Effector CD8-positive, alpha-beta T cell (primary cell): Measurements from ENCODE around the gene SLC6A12.
"Not testable (repeated sequence)": the region's sequence is repeated elsewhere in the genome, so short reads cannot be mapped to it uniquely, and the experiment has no call there.

Experiments
- DNase-seq: peaks from one replicate; lab custom pipeline; 2025; lab: John Stamatoyannopoulos, UW
- total RNA-seq, 4 experiments: gene quantifications; one replicate each; lab custom pipeline; 2026; lab: John Stamatoyannopoulos, UW

The SLC6A12 gene
- total RNA-seq, result 0 to 0.37 (median 0.23) reads per million in 4 experiments

DNA sequence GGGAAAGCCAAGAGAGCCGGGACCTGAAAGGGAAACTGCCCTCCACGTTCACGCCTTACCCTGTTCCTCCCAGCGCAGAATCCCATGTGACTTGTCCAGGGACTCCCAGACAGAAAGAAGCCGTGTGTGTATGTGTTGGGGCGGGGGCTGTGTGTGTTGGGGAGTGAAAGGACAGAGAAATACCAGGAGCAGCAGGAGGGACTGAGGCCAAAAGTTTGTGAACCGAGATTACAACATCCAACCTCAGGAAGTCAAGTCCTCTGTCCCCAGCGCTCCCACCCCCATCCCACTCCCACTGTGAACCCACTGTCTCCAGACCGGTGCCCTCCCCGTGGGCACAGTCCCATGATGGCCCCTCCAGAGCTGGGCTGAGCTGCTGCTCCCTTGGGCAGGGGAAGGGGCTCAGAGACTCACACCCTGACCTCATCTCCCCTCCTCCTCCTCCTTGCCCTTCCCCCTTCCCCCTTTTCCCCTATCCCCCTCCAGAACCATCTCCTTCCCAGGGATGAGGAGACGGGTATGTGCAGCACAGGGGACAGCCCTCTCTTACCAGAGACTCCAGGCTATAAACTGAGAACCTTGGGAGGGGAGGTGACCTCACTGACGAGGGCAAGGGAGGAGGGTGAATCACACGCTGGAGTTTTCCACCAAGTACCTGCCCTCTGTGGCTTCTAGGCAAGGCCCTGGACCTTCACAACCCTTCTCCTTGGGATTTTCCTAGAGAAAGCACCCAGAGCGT, at the start of gene SLC6A12:
SLC6A12 (minus strand) TSS at position 155 of the 739 bp plus-strand sequence. CDS start 4,171 bp downstream, outside the sequence.
- DNase-seq, result no peak

DNA sequence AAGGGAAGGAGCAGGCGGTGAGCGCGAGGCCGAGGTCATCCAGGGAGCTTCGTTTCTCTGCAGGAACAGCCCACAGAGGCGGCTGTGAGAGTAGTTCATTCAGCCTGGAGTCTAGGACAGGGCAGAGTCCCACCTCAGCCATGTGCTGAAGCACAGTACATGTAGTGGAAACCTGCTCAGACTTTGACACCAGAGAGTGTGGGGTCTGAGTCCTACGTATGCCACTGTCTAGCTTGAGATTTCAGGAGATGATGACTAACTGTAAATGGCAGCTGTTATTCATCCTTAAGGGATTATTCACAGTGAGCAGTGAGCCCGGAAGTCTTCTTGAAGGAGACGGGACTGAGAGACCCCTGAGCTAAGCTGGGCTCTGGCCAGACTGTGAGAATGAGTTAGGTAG, 49.6 kb upstream of the SLC6A12 start:
- DNase-seq, result no peak

DNA sequence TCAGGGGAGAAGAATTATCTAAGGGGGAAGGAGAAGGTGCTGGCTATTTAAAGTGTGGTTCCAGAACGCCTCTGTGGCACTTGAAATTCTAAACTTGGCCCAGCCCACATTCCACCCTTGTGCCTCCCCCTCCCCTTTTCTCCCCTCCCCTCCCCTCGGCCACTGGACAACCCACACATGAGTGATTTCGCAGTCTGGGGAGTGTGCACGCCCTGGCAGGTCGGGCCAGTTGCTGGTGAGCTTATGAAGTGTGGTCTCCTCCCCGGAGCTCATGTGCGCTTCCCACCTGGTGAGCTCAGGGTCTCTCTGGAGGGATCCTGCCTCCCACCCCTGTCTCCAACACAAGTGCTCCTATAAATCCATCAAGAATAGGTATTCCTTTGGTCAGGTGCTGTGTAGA, 48.9 kb upstream of the SLC6A12 start, which contains the start of gene SLC6A13:
SLC6A13 (minus strand) TSS at position 20 of the 400 bp plus-strand sequence. CDS start 2,784 bp downstream, outside the sequence.
- DNase-seq, result no peak

DNA sequence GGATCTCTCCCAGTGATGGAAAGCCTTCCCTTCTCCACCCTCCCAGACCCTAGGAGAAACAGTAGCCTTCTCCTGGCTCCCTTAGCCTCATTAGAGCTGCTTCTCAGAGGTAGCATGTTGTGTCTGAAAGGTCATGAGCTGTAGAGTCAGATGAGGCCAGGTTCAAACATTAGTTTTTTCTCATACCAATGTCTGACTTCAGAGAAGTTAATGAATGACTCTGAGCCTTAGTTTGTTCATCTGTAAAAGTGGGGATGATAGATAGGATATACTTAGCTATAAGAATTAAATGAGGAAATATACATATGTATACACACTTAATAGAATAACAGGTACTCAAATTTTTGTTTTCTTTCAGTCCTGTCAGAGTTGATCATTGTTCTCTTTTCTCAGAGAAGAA, 48.2 kb upstream of the SLC6A12 start:
- no peak for DNase-seq

DNA sequence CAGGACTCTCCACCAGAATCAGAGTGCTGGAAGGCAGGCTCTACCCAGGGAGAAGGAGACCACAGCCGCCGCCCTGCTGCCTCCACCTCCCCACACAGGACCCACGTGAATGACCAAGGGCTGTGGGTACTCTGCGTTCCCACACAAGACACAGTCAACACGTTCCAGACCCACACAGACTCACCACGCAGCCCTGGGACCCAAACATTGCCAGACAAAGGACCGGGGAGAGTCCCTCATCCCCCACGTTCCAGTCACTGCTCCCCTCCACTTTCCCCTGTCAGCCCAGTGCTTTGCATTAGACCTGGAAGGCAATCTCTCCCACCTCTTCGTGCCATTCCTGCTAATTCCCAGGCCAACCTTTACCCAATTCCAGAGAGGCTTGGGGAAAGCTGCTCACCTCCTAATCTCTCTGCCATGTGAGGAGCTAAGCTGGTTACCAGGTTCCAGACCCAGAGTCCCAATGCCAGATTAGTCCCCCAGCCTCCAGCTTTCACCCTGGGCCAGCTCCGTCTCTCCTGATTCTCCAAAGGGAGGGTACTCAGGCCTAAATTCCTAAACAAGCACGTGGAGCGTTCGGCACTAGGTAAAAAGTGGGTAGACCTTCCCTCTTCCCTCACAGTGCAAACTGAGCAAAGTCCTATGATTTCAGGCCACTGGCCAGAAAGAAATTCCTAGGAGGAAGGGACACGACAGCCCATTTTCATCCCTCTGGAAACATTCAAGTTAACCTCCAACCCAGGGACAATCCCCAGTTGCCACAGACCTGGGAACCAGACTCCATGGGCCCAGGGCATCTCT, 43.8 kb upstream of the SLC6A12 start:
- DNase-seq, result no peak

DNA sequence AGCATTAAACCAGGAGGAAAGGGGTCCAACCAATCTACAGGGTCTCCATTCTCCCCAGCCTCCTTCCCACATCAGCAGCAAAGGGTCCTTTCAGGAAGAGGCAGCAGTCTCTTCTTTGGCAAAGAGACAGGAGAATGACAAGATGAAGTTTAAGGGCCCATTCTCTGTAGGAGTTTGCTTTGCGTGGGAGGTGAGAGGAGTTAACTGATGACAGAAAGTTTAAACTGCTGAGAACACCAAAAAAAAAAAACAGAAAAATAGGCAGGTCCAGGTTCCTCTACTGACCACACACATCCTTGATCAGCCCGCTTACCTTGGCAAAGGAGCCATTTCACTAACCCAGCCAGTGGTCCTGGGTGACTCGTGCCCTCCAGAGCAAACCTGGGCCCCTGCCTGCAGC, 43.0 kb upstream of the SLC6A12 start:
- no peak for DNase-seq

DNA sequence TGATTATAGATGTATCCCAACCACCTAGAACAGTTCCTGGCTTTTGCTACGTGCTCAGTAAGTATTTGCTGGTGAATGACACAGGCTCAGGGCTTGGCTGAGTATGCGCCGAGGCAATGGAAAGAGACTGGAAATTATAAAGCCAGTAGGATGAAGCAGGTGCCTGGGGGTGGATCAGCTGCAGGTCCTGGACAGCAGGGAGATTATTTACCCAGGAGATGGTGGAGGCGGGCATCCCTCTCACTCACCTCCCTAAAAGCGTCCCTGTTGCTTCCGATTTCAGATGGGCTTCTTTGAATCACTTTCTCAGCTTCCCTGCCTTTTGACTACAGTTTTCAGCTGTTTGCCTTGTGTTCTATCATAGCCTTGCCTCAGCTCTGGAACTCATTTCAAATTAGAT, 42.3 kb upstream of the SLC6A12 start:
- DNase-seq, result no peak

DNA sequence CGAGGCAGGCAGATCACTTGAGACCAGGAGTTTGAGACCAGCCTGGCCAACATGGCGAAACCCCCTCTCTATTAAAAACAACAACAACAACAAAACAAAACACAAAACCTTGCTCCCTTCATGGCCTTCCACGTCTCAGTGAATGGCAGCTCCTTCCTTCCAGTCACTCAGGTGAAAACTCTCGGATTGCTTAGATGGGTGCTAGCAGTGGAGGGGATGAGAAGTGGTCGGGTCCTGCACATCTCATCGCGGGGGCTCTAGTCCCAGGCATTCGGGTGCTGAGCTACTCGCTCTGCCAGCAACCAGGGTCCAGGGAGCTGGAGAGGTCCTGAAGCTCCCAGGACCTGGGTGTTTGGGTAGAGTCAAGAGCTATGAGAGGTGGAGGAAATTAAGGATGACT, 41.0 kb upstream of the SLC6A12 start:
- no peak for DNase-seq

DNA sequence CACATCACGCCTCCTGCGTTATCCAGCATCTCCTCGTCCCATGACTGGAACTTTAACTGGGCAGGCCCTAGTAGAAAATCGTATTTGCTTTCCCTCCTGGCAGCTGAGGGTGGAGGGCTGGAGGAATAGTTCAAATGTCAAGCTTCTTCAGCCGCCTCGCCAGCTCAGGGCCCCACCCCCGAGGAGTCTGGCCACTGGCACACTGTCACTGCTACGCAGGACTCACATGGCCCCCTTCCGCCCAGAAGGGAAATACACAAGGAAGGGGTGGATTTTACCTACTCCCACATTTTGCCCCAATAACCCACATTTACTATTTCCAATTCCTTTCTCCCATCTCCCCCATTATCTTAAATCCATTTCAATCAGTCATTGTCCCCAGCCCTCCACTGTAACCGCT, 40.1 kb upstream of the SLC6A12 start:
- DNase-seq, result no peak

DNA sequence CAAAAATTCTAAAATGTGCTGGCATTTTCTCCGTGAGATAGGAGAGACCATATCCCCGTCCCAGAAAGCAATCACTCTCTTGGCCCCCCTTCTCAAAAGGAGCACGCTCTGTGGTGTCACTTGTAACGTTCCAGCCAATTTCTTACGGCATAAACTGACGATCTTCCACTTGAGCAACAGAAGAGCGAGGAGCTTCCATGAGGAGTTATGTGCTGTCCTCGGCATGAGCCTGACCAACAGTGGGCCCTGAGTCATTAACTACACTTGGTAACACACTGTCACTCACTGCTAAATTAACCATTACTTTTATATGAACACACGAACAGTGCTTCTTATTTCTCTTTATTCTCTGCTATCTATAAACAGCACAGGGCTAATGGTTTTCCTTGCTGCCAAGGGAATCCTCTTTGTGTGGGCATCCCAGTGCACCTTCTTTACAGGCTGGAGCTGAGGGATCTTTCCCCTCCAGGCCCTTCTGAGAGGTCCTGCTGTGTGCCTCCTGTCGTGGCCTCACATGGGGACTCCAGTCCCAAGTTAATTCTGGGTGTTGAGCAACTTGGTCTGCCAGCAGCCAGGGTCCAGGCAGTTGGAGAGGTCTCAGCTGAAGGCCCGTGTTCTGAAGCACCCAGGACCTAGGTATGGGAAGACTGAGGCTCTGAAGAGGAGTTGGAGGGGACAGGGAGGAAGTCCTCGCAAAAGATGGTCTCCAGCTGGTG, 39.3 kb upstream of the SLC6A12 start:
- no peak for DNase-seq

DNA sequence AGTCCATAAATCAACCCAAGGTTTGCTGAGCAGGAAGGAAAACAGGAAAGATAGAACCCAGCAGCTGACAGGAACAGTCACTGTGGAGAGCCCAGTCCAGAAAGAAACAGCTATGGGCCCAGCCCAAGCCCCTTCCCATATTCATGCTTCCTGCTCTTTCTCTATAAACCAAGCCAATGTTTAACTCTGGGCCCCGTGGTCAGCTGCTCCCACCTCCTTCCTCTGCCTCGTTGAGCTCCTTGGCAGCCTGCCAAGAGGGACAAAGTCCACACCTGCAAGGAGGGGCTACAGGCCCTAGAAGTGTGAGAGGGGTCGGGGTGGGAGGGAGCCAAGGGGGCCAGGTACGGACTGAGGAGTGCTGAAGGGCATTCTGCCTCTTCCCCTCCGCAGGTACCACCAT, 38.7 kb upstream of the SLC6A12 start:
- no peak for DNase-seq

DNA sequence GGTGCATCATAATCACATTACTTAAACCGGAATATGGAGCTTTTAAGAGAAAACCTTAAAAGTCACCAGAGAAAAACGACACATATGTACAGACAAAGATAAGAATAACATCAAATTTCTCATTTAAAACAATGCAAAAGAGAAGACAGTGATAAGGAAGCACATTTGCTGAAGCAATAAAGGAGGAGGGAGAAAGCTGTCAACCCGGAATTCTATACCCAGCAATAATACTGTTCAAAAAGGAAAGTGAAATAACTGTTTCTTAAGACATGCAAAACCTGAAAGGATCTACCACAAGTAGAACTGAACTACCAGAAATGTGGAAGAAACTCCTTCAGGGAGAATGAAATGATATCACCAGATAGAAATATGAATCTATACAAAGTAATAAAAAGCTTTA, 33.3 kb upstream of the SLC6A12 start:
- DNase-seq, result no peak

DNA sequence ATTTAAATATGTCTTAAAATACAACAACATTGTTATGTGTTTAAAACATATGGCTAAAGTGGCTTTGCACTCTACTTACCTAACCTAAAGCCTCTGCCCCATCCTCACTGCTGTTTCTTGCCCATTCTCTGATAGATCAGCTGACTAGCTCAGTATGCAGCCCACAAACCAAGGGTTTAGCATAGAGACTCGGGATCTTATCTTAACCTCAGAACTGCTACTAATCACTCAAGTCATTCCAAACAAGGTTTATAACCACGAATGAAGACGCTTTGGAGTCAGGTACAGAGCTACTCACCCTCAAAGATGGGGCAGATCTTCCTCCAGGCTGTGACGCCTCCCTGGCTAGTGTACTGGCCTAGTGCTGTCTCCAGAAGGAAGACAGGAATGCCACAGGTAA, 29.4 kb upstream of the SLC6A12 start:
- no peak for DNase-seq

DNA sequence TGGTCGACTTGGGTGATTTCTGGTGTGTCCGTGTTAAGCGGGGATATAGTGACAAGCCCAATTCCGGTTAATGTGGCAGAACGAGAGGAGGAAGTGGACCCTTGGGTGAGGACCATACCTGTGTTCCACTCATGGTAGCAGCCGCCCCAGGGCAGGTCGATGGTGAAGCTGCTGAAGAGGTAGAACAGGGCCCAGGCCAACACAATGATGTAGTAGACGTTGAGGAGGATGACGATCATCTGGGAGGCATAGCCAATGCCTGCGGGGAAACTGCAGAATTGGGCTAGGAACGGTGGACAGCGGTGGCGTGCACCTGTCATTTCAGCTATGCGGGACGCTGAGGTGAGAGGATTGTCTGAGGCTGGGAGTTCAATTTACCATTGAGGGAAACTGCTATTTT, 28.5 kb upstream of the SLC6A12 start:
- DNase-seq, result no peak

DNA sequence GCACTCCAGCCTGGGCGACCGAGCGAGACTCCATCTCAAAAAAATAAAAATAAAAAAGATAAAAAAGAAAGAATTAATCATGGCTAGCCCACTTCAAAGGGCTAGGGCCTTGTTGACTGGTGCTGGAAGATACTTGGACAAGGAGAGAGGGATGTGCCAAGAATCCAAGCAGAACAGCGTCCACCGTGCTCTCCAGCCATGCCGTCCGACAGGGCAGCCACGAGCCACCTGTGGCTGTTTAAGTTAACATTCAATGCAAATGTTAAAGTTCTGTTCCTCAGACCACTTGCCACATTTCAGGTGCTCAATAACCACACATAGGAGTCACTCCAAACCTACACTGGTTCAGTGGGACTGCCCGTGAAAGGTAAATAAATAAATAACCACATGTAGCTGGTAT, 27.3 kb upstream of the SLC6A12 start:
- no peak for DNase-seq

DNA sequence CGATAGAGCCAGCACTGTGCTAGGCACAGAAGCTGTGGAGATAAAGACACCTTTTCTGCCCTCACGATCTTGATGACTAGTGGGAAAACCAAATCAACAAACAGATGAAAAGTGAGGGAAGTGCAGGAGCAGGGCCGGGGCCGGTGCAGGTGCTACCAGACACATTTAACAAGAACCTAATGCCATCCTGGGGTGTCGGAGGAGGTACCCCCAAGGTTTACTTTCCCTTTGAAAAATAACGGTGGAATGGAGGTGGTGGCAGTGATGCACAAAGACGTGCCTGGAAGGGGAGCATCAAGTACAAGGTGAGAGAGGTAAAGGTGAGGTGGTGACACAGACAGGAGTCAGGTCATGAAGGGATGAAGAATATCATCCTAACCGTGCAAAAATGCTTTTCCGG, 26.6 kb upstream of the SLC6A12 start:
- DNase-seq, result no peak

DNA sequence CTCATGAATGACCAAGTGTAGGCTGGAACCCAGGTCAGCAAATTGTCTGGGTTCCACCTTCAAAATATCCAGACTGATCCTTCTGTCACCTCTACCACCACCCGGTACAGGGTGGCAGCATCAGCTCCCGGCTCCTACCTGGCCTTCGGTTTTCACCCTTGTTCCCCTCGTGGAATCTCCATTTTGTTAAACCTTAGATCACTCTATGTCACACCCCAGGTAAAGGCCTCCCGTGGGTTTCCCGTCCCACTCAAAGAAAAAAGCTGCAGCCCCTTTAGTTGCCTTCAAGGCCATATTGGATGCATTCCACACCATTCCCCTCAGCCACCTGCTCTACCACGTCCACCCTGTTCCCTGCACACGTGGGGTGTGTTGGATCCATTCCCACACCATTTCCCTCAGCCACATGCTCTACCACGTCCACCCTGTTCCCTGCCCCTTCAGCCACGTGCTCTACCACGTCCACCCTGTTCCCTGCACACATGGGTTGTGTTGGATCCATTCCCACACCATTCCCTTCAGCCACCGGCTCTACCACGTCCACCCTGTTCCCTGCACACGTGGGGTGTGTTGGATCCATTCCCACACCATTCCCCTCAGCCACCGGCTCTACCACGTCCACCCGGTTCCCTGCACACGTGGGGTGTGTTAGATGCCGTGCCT, 24.9 kb upstream of the SLC6A12 start:
- no peak for DNase-seq

DNA sequence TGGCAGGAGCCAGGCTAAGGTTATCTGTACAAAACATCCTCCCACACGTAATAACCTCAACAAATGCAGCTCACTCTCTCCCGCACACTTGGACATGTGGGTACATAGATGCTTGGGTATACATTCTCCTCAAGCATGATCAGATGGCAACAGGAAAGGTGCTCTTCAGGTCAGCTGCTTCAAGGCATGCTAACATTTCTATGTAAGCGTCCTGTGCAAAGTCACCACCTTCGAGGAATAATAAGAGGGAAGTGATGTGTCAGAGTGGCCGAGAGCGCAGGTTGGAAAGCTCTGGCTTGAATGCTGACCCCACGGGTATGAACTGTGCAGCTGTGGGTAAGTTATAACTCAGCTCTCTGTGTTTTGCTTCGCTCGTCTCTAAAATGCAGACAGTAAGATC, 24.2 kb upstream of the SLC6A12 start:
- no peak for DNase-seq

DNA sequence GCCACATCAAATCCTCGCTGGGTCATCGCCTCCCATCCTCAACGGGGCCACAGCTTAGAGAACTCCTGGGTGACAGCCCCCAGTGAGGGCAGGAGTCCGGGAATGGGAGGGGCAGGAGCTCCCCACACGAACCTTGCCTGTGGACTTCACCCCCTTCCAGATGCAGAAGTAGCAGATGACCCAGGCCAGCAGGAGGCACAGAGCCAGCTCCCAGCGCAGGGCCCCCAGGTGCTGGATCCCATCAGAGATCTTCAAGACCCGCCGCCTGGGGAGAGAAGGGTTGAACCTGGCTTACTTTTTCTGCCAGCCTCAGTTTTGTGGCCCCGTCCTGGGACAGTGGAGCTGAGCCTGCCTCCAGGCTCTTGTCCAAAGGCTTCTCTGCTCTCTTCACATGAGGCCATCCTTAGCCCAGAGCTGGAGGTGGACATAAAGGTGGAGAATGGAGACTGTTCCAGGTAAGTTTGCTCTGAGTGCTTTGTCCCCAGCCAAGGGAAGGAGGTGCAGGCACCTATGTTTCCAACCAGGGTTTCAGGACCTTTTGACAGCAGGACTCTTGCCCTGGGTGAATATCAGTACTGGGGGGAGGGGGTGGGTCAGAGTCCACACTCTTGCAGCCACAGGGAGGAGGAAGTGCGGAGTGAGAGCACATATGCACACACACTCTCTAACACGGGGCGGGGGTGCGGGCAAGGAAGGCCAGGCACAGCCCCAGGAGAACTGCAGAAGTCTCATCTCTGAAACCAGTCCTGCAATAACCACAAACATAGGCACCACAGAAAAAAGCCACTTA, 23.3 kb upstream of the SLC6A12 start:
- DNase-seq, result no peak

DNA sequence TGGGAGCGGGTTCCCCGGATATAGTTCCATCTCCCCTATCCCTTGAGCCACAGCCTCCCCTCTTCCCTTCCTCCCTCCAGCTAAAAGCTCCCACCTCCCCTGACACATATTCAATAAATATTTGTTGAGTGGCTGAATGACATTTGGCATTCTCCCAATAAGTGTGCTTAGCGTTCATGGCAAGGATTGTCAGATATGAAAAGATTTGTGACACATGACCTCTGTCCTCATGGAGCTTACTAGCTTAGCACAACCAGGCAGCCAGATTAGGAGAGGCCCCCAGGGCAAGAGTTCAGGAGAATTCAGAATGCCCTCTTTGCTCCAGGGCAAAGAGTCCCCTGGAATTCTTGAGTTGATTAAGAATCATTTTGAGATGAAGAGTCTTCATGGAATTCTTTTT, 22.5 kb upstream of the SLC6A12 start:
- DNase-seq, result no peak

DNA sequence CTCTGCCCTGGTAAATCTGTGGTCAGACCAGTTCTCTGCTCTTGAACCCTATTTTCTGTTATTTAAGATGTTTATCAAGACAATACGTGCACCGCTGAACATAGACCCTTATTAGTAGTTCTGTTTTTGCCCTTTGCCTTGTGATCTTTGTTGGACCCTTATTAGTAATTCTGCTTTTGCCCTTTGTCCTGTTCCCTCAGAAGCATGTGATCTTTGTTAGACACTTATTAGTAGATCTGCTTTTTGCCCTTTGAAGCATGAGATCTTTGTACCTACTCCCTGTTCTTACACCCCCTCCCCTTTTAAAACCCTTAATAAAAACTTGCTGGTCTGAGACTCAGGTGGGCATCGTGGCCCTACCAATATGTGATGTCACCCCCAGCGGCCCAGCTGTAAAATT, 22.0 kb upstream of the SLC6A12 start:
- not testable (repeated sequence) for DNase-seq
